NCI-H69 (cell line): ENCODE measurements around the gene ACVRL1.
"Not testable (repeated sequence)": the region's sequence is repeated elsewhere in the genome, so short reads cannot be mapped to it uniquely, and the experiment has no call there.

Source experiments
- DNase-seq: peaks from one replicate; lab custom pipeline; 2025; lab: John Stamatoyannopoulos, UW

ACVRL1 gene

GRCh38 chr12:51874000-51874399 lies 33.3 kb upstream of the ACVRL1 start:
- DNase-seq = no peak

GRCh38 chr12:51874486-51874885 lies 32.8 kb upstream of the ACVRL1 start:
- no peak for DNase-seq

DNA sequence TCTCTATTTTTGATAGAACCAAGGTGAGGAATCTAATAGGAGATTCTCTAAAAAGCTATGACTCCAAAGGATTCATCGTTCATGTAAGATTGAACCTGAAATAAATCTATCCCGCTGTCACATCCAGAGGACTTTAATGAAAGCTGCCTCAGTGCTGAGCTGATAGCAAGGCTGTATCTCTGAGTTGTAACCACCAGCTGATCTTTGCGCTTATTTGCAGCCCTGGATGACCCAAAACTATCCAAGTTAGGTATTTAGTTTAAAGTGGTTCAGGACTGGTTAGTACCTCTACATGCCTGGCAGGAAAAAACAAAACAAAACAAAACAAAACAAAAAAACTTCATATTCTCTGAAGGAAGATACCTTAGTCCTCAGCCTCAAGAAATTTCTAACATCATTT lies 28.2 kb upstream of the ACVRL1 start:
- DNase-seq = no peak

DNA sequence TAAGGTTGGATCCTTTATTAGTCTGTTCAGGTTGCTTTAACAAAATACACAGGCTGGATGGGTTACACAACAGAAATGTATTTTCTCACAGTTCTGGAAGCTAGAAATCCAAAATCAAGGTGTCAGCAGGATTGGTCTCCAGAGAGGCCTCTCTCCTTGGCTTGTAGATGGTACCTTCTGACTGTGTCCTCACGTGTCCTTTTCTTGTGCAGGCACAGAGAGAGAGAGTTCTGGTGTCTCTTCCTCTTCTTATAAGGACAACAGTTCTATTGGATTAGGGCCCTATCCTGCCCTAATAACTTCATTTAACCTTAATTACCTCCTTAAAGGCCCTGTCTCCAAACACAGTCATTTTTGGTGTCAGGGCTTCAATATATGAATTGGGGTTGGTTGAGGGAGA lies 24.0 kb upstream of the ACVRL1 start:
- DNase-seq = no peak

- no peak for DNase-seq
These were observed 23.2 kb upstream of the ACVRL1 start for GRCh38 chr12:51883998-51884675.

GRCh38 chr12:51884676-51885229 lies 22.6 kb upstream of the ACVRL1 start:
- no peak for DNase-seq

- DNase-seq = not testable (repeated sequence)
These were observed 21.8 kb upstream of the ACVRL1 start for GRCh38 chr12:51885294-51886020.

- DNase-seq = peak; percentile 32
These were observed 21.1 kb upstream of the ACVRL1 start for GRCh38 chr12:51886021-51886710.

- peak; percentile 99 for DNase-seq
These were observed 19.6 kb upstream of the ACVRL1 start, which contains the start of gene ANKRD33 for GRCh38 chr12:51887476-51888315. ANKRD33 (plus strand) TSS chr12:51888103; CDS start chr12:51888187, 84 bp downstream.

GRCh38 chr12:51888316-51889215 lies 18.7 kb upstream of the ACVRL1 start:
- peak; percentile 95 for DNase-seq

DNA sequence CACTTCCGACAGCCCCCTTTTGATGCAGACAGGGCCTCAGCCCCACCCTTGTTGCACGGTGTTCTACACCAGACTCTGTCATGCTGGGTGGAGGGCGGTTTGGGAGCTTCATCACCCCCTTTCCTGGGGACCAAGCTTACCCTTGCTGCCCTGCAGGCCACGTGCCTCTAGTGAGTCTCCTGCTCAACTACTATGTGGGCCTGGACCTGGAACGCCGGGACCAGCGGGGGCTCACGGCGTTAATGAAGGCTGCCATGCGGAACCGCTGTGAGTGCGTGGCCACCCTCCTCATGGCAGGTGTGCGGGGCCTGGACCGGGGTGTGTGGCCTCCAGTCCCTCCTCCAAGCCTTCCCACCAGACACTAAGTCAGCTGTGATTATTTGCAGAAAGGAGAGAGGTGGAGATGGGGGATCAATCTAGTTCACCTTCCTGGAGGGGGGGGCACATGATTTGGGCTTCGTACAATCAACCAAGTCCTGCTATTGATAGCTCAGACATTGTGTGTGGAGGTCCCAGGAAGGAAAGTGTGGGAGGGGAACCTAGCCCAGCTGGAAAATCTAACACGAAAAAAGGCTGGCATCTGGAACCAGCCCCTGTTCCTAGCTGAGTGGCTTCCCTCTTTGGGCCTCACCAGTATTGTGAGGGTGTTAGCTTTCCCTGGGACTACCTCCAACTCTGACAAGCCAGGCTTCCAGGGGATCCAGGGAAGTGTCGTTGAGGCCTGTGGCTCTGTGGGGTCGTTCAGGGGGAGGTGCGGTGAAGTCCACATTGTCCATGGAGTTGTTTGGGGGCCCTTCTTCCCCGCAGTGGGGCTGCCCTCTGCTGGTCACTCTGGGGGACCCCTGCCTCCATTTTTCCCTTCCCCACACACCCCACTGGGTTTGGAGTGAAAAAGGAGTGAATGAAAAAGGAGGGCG lies 17.8 kb upstream of the ACVRL1 start:
- DNase-seq = peak; percentile 52

- no peak for DNase-seq
These were observed 17.2 kb upstream of the ACVRL1 start for GRCh38 chr12:51890133-51890464.

GRCh38 chr12:51890511-51891171 lies 16.7 kb upstream of the ACVRL1 start:
- no peak for DNase-seq

- DNase-seq = no peak
These were observed 15.5 kb upstream of the ACVRL1 start for GRCh38 chr12:51891843-51892242.

DNA sequence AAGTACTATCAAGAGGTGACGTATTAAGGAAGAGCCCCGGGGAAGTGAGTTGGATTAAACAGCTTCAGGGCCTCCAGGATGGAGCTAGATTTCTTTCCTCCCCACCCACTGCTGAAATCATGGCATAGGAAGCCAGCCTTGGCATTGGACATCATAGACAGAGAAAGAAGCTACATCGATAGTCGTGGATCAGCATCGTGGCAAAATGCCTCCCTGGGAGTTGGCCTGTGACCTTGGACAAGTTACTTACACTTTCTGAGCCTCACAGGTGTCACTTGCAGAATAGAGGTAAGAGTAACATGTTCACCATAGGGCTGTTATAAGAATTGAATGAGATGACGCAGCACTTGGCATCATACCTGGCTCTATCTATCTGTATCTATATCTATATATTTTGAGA lies 13.5 kb upstream of the ACVRL1 start:
- no peak for DNase-seq

- DNase-seq = no peak
These were observed 11.7 kb upstream of the ACVRL1 start for GRCh38 chr12:51895378-51896135.

GRCh38 chr12:51896236-51896635 lies 11.1 kb upstream of the ACVRL1 start:
- DNase-seq = no peak

DNA sequence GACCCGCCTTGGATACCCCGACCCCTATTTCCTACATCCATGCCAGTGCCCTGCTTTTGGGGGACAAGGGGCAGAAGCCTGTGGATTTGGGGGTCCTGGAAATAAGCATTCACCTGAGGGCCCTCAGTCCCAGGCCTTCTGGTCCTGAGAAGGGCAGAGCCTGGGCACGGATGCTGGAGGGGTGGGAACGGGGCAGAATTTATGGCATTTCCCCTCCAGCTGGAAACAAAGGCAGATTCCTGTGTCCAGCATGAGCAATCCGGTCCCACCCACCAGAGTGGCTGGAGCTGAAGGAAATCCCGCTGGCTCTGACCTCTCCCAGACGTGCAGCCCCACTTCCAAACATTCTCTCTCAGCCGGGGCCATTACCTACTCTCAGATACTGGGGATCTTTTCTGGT lies 10.1 kb upstream of the ACVRL1 start:
- DNase-seq = no peak
